Mesenteric fat pad (tissue), 1 donor: Measurements from ENCODE around the gene RBM12. TPM values are rescaled to one million over a fixed set of nuclear protein-coding genes. Genes with fewer than 3 reads are reported as not detected.

Experiments
- DNase-seq: peaks from one replicate; pipeline ENCODE4 v3.0.0-alpha.2; 2020; ENCODE audit warnings: low spot score
- total RNA-seq: library from RNA; stranded (reverse); fragmentation: NEBNext Ultra II Directional; extraction: Animal tissue kit (Norgen Biotek cat#: 25700); gene quantifications from one replicate; pipeline ENCODE4 v1.2.1, GENCODE V29; 2021
- donor health status: DM: yes; HTN: yes; CAD: no.

RBM12 gene
- total RNA-seq, 1 donor from 2014 or later: 73.4 TPM

- DNase-seq: no peak
Measured at GRCh38 chr20:35600993-35601973, 63.4 kb downstream of the RBM12 start.

DNA sequence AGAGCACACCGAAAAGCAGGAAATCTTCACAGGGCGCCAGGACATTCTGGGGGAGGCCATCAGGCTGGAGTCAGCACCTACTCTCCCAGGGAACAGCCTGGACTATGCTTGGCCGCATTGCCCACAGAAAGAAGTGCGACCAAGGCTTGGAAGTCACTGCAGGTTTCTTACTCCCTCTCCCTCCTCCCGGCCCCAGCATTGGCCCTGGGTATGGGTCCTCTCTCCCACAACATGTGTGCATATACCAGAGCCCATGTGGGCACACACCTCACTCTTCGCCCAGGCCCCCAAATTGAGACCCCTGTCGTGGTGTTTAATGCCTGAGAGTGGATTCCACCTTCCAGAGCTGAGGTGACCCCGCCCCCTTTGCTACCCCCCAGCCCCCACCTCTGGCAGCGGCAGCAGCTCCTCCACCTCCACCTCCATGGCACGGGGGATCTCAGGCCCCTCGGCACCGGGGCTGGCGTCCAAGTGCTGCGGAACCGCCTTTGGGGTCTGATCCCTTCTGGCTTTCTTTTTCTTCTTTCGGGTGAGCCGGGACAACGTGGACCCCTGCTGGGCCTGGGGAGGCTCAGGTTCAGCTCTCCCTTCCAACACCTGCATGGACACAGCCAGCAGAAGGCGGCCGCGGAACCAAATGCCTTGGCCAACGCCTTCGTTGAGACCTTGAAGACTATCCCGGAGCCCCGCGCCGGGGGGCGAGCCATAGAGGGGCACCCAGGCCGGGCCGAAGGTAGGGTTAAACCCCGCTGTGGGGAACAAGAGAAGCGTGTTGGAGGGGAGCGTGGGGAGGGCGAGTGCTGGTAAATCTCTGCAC lies 64.3 kb downstream of the RBM12 start:
- DNase-seq: no peak

GRCh38 chr20:35599776-35600120 lies 65.0 kb downstream of the RBM12 start:
- DNase-seq: no peak

Other genes starting within 250 kb of the RBM12 start
- 2.7 TPM for gene GDF5, start 226.7 kb downstream of the RBM12 start, total RNA-seq
- gene CEP250, start 209.3 kb downstream of the RBM12 start, total RNA-seq: 19.3 TPM
- not detected for gene C20orf173, start 135.2 kb downstream of the RBM12 start, total RNA-seq
- 138 TPM for gene ERGIC3, start 122.8 kb downstream of the RBM12 start, total RNA-seq
- gene SPAG4, start 49.1 kb downstream of the RBM12 start, total RNA-seq: 2.2 TPM
- gene CPNE1, start within 50 bp of the RBM12 start, total RNA-seq: 126 TPM
- gene NFS1, start 34.5 kb upstream of the RBM12 start, total RNA-seq: 23.5 TPM
- 141 TPM for gene ROMO1, start 34.5 kb upstream of the RBM12 start, total RNA-seq
- gene RBM39, start 77.4 kb upstream of the RBM12 start, total RNA-seq: 269 TPM
- gene PHF20, start 107.1 kb upstream of the RBM12 start, total RNA-seq: 59.8 TPM